Right lobe of liver (tissue), 4 donors: ENCODE measurements around the gene CXCL1.

ENCODE experiments used
- CTCF ChIP-seq, 4 donors: fragments of 200-600 bp in 3 of 4; fragments of 450-650 bp in 1 of 4; IDR thresholded peaks; one replicate each; pipeline versions ENCODE4 v1.5.1 to v1.8.0; 2016 to 2022; ENCODE audit warnings: antibody characterized with exemption in 4 of 4, mild to moderate bottlenecking in 2 of 4
- POLR2A ChIP-seq: fragments of 450-650 bp; IDR thresholded peaks from one replicate; pipeline ENCODE4 v1.6.1; 2017; ENCODE audit warnings: antibody characterized with exemption, mild to moderate bottlenecking
- donor health status: DM: no; HTN: no; CAD: no.
- donor health status: DM: no; HTN: no; CAD: no.
- donor health status: DM: no; HTN: yes; CAD: no.

- TF ChIP-seq CTCF (IDR thresholded peaks at IDR 0.05): no peak
- TF ChIP-seq POLR2A: no peak
These were observed 48.9 kb downstream of the CXCL1 start for GRCh38 chr4:73918058-73918457.
